Activated effector memory CD4-positive, alpha-beta T cell treated with anti-CD3 and anti-CD28 coated beads, Interleukin-2, amount 50 U/mL, for 16 hours (primary cell): ENCODE data around the gene NAA80.
A peak's percentile ranks its signal among the peaks of the same experiment; 100 is the strongest.
"Not testable (repeated sequence)": the region's sequence is repeated elsewhere in the genome, so short reads cannot be mapped to it uniquely, and the experiment has no call there.

Experiments used
- DNase-seq: peaks from one replicate; pipeline ENCODE4 v3.0.0-alpha.2; 2020

Gene NAA80

GRCh38 chr3:50268703-50269451, 30.3 kb downstream of the NAA80 start, which contains the start of gene SEMA3B:
Gene SEMA3B, plus strand, starts transcription at chr3:50269147. Its CDS starts 94 bp downstream, at chr3:50269241.
- DNase-seq: no peak

DNA sequence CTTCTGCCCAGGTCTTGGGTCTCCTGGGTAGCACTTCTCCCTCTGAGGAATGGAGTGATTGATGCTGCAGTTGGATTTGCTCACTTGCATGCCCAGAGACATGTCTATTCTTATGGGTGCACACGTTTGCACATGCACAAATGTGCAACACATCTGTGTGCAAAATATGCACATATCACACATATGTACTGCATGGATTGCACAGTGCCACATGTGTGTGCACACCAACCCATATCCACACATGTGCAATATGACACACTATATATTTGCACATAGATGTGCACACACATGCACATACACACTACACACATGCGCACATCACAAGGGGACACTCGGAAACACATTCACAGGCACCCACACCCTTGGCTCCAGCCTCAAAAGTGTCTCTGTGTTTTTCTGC, 30.9 kb downstream of the NAA80 start:
- DNase-seq: no peak

GRCh38 chr3:50267280-50267913, 31.8 kb downstream of the NAA80 start:
- DNase-seq: no peak

GRCh38 chr3:50266836-50267235, 32.4 kb downstream of the NAA80 start:
- DNase-seq: no peak

DNA sequence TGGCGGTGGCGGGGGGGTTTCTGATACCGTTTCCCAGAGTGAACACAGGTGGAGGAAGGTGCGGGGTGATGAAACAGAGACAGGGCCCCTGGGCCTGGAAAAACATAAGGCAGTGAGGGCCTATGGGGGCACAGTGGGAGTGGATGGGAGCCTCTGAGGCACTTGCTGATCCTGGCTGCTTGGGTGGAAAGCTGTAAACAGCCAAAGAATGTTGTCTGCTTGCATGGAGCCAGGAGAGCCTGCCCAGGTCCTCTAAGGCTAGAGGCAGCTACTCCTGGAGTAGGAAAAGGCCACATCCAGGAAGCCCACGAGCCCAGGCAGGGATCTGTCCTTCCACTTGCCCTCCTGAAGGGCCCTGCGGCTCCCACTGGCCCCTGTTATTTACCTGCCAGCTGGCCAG, 33.2 kb downstream of the NAA80 start:
- no peak for DNase-seq

GRCh38 chr3:50265571-50265970, 33.6 kb downstream of the NAA80 start:
- DNase-seq: no peak

GRCh38 chr3:50264964-50265485, 34.2 kb downstream of the NAA80 start:
- no peak for DNase-seq

DNA sequence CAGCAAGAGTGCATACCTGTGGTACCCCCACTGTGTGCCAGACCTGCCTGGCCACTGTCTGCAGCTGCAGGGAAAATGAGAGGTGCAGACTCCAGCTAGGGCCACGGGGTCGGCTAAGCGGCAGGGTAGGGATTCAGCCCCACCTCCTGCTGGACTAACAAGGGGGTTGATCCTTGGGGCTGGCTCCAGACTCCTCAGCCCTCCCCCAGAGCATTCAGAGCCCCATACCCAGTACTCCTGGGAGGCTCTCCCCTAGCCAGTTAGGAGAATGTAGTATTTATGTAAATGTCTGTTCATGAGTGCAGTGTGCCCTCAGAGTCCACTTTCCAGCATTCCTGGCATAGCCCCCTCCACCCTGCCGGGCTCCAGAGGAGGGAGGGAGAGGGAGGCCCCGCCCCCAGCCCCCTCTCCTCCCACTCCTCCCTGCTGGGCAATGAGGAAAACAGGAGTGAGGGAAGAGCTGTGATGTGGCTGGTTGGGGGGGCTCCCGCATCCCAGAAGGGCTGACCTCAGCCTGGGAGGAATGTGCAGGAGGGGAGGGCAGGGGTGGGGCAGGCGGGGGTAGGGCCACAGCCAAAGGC, 34.7 kb downstream of the NAA80 start:
- DNase-seq: no peak

DNA sequence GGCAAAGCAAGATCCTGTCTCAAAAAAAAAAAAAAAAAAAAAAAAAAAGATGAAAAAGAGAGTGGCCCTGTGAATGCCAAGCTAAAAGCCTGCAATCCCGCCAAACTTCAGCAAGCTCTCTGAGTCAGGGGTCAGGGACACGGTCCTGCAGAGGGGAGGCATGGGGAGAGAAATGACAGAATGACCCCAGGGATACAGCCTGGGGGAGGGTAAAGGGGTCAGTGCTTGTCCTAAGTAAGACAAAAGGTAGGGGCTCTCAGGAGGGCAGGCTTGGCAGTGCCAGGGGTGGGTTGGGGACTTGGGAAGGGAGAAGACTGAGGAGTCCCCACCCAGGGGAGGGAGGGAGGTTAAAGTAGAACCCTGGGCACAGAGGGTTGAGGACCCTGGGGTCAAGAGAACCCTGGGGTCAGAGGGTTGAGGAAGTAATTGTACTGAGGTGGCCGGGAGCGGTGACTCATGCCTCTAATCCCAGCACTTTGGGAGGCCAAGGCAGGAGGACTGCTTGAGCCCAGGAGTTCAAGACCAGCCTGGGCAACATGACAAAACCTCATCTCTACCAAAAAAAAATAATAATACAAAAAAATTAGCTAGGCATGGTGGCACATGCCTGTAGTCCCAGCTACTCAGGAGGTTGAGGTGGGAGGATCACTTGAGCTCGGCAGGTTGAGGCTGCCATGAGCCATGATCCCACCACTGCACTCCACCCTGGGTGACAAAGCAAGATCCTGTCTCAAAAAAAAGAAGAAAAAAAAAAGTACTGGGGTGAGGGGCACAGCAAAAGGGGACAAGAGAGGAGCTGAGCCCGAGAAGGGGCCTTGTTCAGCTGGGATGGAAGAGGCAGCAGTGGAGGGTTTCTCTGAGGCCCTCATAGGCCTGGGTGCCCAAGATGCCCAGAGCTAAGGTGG, 35.5 kb downstream of the NAA80 start:
- no peak for DNase-seq

DNA sequence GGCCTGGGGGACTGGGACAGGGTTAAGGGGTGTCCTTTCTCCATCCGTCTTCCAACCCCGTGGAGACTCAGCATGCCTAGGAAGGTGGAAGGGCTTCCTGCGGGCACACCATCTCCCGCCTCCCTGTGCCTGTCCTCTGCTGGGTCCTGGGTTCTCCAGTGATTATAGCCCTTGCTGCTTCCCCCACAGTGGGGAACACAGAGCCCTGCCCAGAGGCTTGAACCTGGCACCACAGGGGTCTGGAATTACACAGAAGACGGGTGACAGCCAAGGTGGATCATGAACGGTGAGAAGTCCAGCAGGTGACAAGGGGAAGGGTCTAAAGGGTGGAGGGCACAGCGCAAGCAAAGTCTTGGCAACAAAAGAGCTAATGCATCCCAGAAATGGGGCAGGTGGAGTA, 36.4 kb downstream of the NAA80 start:
- no peak for DNase-seq

DNA sequence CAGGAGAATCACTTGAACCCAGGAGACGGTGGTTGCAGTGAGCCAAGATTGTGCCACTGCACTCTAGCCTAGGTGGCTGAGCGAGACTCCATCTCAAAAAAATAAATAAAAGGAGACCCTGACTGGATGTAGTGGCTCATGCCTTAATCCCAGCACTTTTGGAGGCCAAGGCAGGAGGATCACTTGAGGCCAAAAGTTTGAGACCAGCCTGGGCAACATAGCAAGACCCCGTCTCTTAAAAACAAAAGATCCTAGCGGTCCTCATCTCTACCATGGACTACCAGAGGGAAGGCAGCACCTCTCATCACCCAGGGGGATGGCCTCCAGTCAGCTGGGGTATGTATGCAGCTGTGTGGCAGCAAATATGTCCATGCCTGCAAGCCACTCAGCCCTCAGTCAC, 37.0 kb downstream of the NAA80 start:
- not testable (repeated sequence) for DNase-seq

DNA sequence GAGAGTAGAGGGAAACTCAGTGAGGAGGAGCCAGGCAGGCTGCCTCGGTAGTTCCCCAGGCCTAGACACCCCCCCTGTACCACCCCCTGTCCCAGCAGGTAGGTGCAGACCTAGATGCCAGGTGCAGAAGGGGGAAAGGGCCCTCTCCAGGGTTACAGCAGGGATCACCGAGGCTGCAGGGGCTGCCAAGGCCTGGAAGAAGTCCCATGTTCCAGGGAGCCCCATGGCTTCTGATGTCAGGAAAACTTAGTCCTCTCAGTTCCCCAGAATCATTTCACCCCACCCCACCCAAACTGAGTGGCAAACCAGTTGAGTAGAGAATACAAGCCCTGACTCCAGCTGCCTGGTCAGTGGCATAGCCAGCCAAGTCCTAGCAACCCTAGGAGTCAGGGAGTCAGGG, 37.7 kb downstream of the NAA80 start:
- DNase-seq: no peak

DNA sequence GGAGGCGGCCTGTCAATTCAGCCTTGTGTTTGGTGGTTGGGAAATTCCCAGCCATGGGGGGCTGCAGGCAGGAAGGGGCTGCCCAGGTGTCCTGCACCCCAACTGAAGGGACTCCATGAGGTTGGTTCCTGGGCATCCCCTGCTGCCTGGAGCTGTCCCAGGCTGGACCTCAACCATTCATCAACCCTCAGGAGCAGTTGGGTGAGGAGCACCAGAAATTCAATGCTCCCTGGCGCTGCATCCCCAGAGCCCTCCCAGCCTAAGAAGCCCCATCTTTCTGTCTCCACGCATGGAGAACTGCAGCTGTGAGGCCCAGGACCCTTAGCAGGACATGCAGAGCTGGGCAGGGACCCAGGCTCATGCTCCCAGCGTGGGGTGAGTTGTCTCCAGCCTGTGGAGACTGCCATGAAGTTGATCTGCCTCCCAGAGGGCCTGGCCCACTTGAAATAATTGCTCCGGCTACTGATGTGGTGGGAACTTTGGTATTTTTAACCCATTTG, 38.2 kb downstream of the NAA80 start:
- no peak for DNase-seq

GRCh38 chr3:50260027-50260941, 38.9 kb downstream of the NAA80 start:
- peak; percentile 95 for DNase-seq

GRCh38 chr3:50259432-50260026, 39.7 kb downstream of the NAA80 start:
- DNase-seq: no peak

GRCh38 chr3:50258979-50259378, 40.2 kb downstream of the NAA80 start:
- DNase-seq: no peak

DNA sequence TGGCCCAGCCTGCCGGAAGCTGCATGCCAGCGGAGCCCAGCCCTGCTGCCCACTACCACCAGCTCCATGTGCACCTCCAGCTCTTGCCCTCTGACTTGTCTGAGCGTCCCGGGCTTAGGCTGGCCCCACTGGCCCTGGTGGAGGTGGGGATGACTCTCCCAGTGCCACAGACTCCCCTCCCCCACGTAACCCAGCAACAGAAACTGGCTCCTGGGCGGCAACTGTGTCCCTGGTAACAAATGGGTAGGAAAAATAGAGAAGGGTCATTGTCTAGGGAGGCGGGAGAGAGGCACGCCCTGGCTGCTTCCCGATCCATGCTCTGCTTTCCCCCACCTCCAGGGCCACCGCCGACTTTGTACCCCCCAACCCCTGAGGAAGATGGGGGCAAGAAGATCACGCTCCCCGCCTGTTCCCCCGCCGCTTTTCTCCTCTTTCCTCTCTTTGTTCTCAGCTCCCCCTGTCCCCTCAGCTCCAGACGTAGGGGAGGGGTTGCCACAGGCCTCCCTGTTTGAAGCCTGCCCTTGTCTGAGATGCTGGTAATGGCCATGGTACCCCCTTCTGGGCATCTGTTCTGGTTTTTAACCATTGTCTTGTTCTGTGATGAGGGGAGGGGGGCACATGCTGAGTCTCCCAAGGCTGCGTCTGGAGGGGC, 41.0 kb downstream of the NAA80 start:
- DNase-seq: no peak

GRCh38 chr3:50256978-50257890, 42.0 kb downstream of the NAA80 start:
- peak; percentile 78 for DNase-seq

GRCh38 chr3:50255251-50255615, 44.0 kb downstream of the NAA80 start:
- DNase-seq: no peak
